Cardiac fibroblast (primary cell): ENCODE results near the gene NUP155.
"Not testable (repeated sequence)": the region's sequence is repeated elsewhere in the genome, so short reads cannot be mapped to it uniquely, and the experiment has no call there.

Source experiments
- DNase-seq, 2 donors: peaks; one replicate each; pipeline versions ENCODE4 v3.0.0 to v3.0.0-alpha.2; 2010; ENCODE audit warnings: low read depth in 2 of 2
- H3K4me3 ChIP-seq, 2 donors: replicated peaks in 1 of 2; 1 replicate in 1 of 2; 2 replicates in 1 of 2; pipeline ENCODE4 v1.5.1; 2011; ENCODE audit warnings: low read depth in 2 of 2, low read length in 2 of 2, mild to moderate bottlenecking in 2 of 2, moderate library complexity in 1 of 2
- CTCF ChIP-seq: IDR thresholded peaks from one replicate; pipeline ENCODE4 v1.5.1; 2011; ENCODE audit warnings: low read depth, mild to moderate bottlenecking, low read length, inconsistent platforms

NUP155 gene

DNA sequence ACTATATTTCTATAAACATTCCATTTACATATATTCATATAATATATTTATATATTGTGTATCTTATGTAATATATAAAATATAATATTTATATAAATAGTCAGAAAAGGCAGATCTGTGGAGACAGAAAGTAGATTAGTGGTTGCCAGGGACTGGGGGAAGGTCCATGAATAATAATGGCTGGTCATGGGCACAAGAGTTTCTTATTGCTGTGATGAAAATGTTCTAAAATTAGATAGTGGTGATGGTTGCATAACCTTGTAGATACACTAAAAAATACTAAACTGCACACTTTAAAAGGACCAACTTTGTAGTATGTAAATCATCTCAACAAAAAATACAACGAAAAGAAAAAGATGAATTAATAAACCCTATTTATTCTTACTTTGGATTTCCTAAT lies 47.3 kb downstream of the NUP155 start:
- no peak for TF ChIP-seq CTCF
- DNase-seq: no peak

GRCh38 chr5:37319037-37319782 lies 51.7 kb downstream of the NUP155 start:
- H3K4me3 ChIP-seq: no peak overlapping the region
- no peak for DNase-seq
- no peak for TF ChIP-seq CTCF

More for the DNA sequence above, 47.3 kb downstream of the NUP155 start:
- no peak overlapping the region for H3K4me3 ChIP-seq

DNA sequence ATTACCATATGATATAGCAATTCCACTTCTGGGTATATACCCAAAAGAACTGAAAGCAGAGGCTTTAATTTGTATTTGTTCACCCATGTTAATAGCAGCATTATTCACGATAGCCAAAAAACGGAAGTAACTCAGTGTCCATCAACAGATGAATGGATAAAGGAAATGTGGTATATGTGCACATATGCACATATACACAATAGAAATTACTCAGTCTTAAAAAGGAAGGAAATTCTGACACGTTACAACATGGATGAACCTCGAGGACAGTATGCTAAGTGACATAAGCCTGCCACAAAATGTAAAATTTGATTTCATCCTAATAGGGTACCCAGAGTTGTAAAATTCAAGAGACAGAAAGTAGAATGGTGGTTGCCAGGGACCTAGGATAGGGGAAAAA lies 54.9 kb downstream of the NUP155 start:
- no peak for DNase-seq
- H3K4me3 ChIP-seq: no peak overlapping the region
- TF ChIP-seq CTCF: no peak

- H3K4me3 ChIP-seq: no peak overlapping the region
- DNase-seq: no peak
- TF ChIP-seq CTCF: no peak
Observed at GRCh38 chr5:37310360-37310759, 60.5 kb downstream of the NUP155 start.

GRCh38 chr5:37308793-37309192 lies 62.1 kb downstream of the NUP155 start:
- TF ChIP-seq CTCF: no peak
- DNase-seq: peak; percentile 44 to 79
- H3K4me3 ChIP-seq: no peak overlapping the region

DNA sequence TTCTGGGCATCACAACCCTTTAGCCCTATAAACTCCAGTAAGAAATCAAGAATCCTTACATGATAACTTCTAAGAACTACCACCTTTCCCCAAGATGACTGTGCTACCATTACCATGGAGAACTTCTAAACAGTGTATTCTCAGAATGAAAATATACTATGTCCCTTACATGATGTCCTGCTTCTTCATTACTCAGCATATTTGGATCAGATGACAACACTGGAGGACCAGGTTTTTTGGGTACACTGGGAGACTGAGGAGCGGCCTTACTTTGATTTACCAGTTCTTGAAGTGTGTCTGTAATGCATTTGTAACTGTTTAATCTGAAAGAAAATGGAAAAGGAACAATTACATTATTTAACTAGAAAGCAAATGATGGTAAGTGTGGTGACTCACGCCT lies 66.0 kb downstream of the NUP155 start:
- H3K4me3 ChIP-seq: no peak overlapping the region
- no peak for DNase-seq
- no peak for TF ChIP-seq CTCF

DNA sequence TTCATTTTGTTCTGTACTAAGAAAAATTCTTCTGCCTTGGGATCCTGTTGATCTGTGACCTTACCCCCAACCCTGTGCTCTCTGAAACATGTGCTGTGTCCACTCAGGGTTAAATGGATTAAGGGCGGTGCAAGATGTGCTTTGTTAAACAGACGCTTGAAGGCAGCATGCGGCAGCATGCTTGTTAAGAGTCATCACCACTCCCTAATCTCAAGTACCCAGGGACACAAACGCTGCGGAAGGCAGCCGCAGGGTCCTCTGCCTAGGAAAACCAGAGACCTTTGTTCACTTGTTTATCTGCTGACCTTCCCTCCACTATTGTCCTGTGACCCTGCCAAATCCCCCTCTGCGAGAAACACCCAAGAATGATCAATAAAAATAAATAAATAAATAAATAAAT lies 74.6 kb downstream of the NUP155 start:
- H3K4me3 ChIP-seq, DNase-seq: not testable (repeated sequence)
